DND-41 (cell line): ENCODE results near the gene UBE3B.

ENCODE experiments used
- ATAC-seq: fragments of 200-7000 bp; cut with Tn5 transposase; 3 replicates; pipeline ENCODE4 v1.9.1; 2021; ENCODE audit warnings: low read depth; ENCODE audit not compliant: insufficient read depth
- DNase-seq: peaks from one replicate; pipeline ENCODE4 v3.0.0-alpha.2; 2020
- H2AFZ ChIP-seq: 2 replicates; pipeline ENCODE4 v1.6.0; 2012; ENCODE audit warnings: low read depth, low read length
- H3K27ac ChIP-seq: 2 replicates; pipeline ENCODE4 v1.5.1; 2012; ENCODE audit warnings: low read length, inconsistent platforms
- H3K27me3 ChIP-seq: fragments of 200-600 bp; sonication (generic); 2 replicates; pipeline ENCODE4 v1.6.0; 2012; ENCODE audit warnings: low read length, mild to moderate bottlenecking, inconsistent platforms; ENCODE audit not compliant: insufficient read depth, poor library complexity
- H3K36me3 ChIP-seq: 2 replicates; pipeline ENCODE4 v1.5.1; 2012; ENCODE audit warnings: low read length, inconsistent platforms; ENCODE audit not compliant: insufficient read depth
- H3K4me1 ChIP-seq: 2 replicates; pipeline ENCODE4 v1.5.1; 2012; ENCODE audit warnings: mild to moderate bottlenecking, low read length; ENCODE audit not compliant: insufficient read depth
- H3K4me2 ChIP-seq: 2 replicates; pipeline ENCODE4 v1.6.0; 2012; ENCODE audit warnings: mild to moderate bottlenecking, moderate library complexity, low read length, inconsistent platforms; ENCODE audit not compliant: insufficient read depth
- H3K4me3 ChIP-seq, 2 experiments: fragments of 200-600 bp in 1 of 2; shearing (Covaris generic) in 1 of 2; 2 replicates each; pipeline ENCODE4 v1.5.1; 2012 to 2016; ENCODE audit warnings: inconsistent platforms in 2 of 2, low read length in 2 of 2, mild to moderate bottlenecking in 2 of 2, low read depth in 1 of 2, moderate library complexity in 1 of 2
- H3K79me2 ChIP-seq: 2 replicates; pipeline ENCODE4 v1.6.0; 2012; ENCODE audit warnings: low read length, inconsistent platforms; ENCODE audit not compliant: insufficient read depth
- H3K9ac ChIP-seq: 2 replicates; pipeline ENCODE4 v1.6.0; 2012; ENCODE audit warnings: low read depth, mild to moderate bottlenecking, inconsistent platforms, low read length, moderate library complexity
- H3K9me3 ChIP-seq: 2 replicates; pipeline ENCODE4 v1.5.1; 2012; ENCODE audit warnings: low read length, moderate library complexity, mild to moderate bottlenecking, inconsistent platforms; ENCODE audit not compliant: insufficient read depth, severe bottlenecking
- H4K20me1 ChIP-seq: 2 replicates; pipeline ENCODE4 v1.6.0; 2012; ENCODE audit warnings: low read length; ENCODE audit not compliant: insufficient read depth
- EZH2 ChIP-seq: IDR thresholded peaks from 3 replicates; pipeline ENCODE4 v1.6.1; 2012; ENCODE audit warnings: borderline replicate concordance, low read depth, mild to moderate bottlenecking, moderate library complexity, low read length, inconsistent platforms; ENCODE audit not compliant: severe bottlenecking
- TF ChIP-seq, protein P1 (sequence below): IDR thresholded peaks from 2 replicates; pipeline ENCODE4 v1.5.1; 2012; ENCODE audit warnings: borderline replicate concordance, low read length, moderate library complexity, mild to moderate bottlenecking; ENCODE audit not compliant: poor library complexity, severe bottlenecking; ENCODE audit errors: extremely low read depth

The UBE3B gene

DNA sequence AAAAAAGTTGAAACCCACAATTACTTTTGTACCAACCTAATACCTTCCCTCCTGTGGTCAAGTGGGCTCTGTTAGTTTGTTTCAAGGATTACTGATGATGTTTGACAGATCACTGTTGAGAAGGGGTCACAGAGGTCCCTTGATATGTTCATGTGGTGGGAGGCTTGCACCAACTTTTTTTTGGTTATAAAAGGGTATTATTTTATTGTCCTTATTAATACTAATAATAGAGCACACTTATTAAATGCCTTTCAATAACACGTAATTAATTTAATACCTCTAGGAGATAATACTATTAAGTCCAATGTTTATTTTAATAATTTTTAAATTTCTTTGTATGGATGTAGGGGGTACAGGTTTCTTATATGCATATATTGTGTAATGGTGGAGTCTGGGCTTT, 4.4 kb downstream of the UBE3B start:
- Histone ChIP-seq H3K4me2 (no peak overlapping the region), H3K4me1 (peaks cover 22% of the 10 kb centered on the region), H3K4me3 (no peak overlapping the region), H2AFZ (no peak overlapping the region), H3K36me3 (peaks cover 45% of the 10 kb centered on the region), H3K9me3 (no peaks in the 10 kb centered on the region), H3K27me3 (no peaks in the 10 kb centered on the region), H3K79me2 (peaks cover 35% of the 10 kb centered on the region), H3K9ac (no peak overlapping the region), H4K20me1 (no peaks in the 10 kb centered on the region), H3K27ac (no peak overlapping the region)
- ATAC-seq (no peak), DNase-seq (no peak)
- TF ChIP-seq EZH2, result no peak
- TF ChIP-seq, protein P1, sequence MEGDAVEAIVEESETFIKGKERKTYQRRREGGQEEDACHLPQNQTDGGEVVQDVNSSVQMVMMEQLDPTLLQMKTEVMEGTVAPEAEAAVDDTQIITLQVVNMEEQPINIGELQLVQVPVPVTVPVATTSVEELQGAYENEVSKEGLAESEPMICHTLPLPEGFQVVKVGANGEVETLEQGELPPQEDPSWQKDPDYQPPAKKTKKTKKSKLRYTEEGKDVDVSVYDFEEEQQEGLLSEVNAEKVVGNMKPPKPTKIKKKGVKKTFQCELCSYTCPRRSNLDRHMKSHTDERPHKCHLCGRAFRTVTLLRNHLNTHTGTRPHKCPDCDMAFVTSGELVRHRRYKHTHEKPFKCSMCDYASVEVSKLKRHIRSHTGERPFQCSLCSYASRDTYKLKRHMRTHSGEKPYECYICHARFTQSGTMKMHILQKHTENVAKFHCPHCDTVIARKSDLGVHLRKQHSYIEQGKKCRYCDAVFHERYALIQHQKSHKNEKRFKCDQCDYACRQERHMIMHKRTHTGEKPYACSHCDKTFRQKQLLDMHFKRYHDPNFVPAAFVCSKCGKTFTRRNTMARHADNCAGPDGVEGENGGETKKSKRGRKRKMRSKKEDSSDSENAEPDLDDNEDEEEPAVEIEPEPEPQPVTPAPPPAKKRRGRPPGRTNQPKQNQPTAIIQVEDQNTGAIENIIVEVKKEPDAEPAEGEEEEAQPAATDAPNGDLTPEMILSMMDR, result no peak

DNA sequence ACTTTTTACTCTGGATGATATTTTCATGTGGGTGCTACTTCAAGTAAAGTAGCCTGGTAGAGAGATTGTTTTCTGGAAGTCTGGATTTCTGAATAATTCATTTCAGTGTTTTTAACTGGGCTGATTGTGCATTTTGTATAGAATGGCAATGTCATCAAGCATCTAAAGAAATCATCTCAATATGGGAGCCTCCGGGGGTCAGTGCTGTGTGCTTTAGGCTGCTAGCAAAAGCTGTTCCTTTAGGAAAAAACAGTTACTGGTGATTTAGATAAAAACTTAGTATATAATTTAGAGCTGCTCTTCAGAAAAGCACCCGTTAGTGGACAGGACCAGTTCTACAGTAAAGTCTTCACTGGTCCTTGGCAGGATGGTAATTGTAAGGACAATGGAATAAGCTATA, 5.1 kb downstream of the UBE3B start:
- no peak for TF ChIP-seq EZH2
- TF ChIP-seq, protein P1, result no peak
- Histone ChIP-seq H4K20me1 (no peaks in the 10 kb centered on the region), H3K9me3 (no peaks in the 10 kb centered on the region), H3K4me1 (peaks cover 22% of the 10 kb centered on the region), H3K4me3 (no peak overlapping the region), H3K27ac (no peak overlapping the region), H2AFZ (no peak overlapping the region), H3K27me3 (no peaks in the 10 kb centered on the region), H3K79me2 (peaks cover 32% of the 10 kb centered on the region), H3K36me3 (peaks cover 51% of the 10 kb centered on the region), H3K9ac (no peak overlapping the region), H3K4me2 (no peak overlapping the region)
- ATAC-seq (no peak), DNase-seq (no peak)

DNA sequence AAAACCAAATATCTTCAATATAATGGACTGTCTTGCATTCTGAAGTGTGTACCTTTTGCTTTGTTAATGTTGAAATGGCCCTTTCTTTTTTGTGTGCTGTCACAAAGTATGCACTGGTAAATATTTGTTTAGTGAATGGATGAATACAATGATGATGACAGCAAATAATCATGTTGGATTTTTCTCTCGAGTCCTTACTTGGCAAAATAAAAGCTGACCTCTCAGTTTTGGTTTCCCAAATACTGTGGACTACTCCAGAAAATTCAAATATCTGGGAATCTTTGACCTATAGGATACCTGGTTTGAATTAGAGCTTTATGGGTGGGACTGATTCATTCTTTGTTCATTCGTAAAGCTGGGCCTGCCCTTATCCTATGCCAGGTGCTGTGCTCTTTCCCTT, 5.5 kb downstream of the UBE3B start:
- no peak overlapping the region for H2AFZ ChIP-seq
- ATAC-seq (no peak), DNase-seq (no peak)
- peaks cover 22% of the 10 kb centered on the region for H3K4me1 ChIP-seq
- peaks cover 52% of the 10 kb centered on the region for H3K36me3 ChIP-seq
- no peak for TF ChIP-seq EZH2
- TF ChIP-seq, protein P1, result no peak
- no peak overlapping the region for H3K4me2 ChIP-seq
- no peaks in the 10 kb centered on the region for H4K20me1 ChIP-seq
- H3K27ac ChIP-seq, result no peak overlapping the region
- H3K79me2 ChIP-seq, result peaks cover 28% of the 10 kb centered on the region
- no peaks in the 10 kb centered on the region for H3K27me3 ChIP-seq
- no peak overlapping the region for H3K9ac ChIP-seq
- no peaks in the 10 kb centered on the region for H3K9me3 ChIP-seq
- H3K4me3 ChIP-seq, result no peak overlapping the region

DNA sequence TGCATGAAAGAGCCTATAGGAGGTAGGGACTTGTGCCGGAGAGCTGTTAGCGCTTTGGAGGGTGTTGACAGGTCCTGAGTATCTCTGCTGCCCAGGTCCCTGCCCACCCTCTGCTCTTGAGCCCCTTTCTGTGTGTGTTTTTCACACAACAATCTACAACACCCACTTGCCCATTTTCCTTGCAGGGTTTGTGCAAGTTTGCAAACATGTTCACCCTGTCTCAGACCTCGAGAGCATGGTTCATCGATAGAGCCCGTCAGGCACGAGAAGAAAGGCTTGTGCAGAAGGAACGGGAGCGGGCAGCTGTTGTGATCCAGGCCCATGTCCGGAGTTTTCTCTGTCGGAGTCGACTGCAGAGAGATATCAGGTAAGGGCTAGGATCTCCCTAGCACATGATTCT, 5.9 kb downstream of the UBE3B start:
- Histone ChIP-seq H3K4me1 (peaks cover 17% of the 10 kb centered on the region), H3K79me2 (peaks cover 23% of the 10 kb centered on the region), H2AFZ (no peak overlapping the region), H4K20me1 (no peaks in the 10 kb centered on the region), H3K36me3 (peaks cover 56% of the 10 kb centered on the region), H3K27ac (no peak overlapping the region), H3K4me2 (no peak overlapping the region), H3K9me3 (no peaks in the 10 kb centered on the region), H3K9ac (no peak overlapping the region), H3K4me3 (no peak overlapping the region), H3K27me3 (no peaks in the 10 kb centered on the region)
- DNase-seq (no peak), ATAC-seq (no peak)
- no peak for TF ChIP-seq EZH2
- TF ChIP-seq, protein P1, result no peak
